ENCODE measurements around the gene CLEC7A. TPM values are rescaled to one million over a fixed set of nuclear protein-coding genes. Genes with fewer than 3 reads are reported as not detected.

CLEC7A gene
- total RNA-seq, 4 donors from 2014 or later = 2.9 to 83.4 (median 4.6) TPM

DNA sequence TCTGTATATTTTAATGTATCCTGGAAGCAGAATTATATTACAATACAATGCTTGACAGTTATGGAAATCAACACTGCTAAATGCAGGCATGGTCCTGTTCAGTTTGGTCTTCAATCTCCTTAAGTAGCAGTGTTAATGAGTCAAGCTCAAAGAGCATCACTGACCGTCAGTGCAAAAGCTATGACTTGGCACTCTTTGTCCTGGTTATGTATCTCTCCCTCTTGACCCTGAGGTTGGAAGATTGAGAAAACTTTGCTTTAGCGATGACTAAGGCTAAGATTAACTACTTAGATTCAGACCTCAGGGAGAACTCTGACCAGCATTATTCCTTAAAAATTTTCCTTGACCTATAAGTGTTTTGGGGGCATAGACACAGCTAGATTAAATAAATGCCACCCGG is 10.9 kb downstream of the CLEC7A start:
- 70 to 85% methylated on average over 3 of the region's 3 CpGs for WGBS, 2 donors (ENCODE audit: low coverage in 1 of 2)
- Histone ChIP-seq H3K27me3 (no peaks in the 10 kb centered on the region), H3K4me3 (no peak overlapping the region), H3K36me3 (no peaks in the 10 kb centered on the region), H3K27ac (no peak overlapping the region), H3K4me1 (no peaks in the 10 kb centered on the region), H3K9me3 (no peaks in the 10 kb centered on the region)
- no peak for DNase-seq
- intact Hi-C loops (cut with DNase I; ENCODE audit: low total_unique reads) (no loop called here), in situ Hi-C loops (cut with MboI; ENCODE audit: low pct_ligation_motif_present in 1 of 4, low pct_unique_long_range_greater_than_20kb in 1 of 4, low sequenced_read_pairs in 3 of 4) (no loop called here)
- no peak for TF ChIP-seq POLR2A (IDR thresholded peaks at IDR 0.05)
- no peak for TF ChIP-seq EP300 (IDR thresholded peaks at IDR 0.05; ENCODE audit: low read depth)
- no peak for TF ChIP-seq CTCF (IDR thresholded peaks at IDR 0.05)
- no peak for TF ChIP-seq POLR2AphosphoS5 (IDR thresholded peaks at IDR 0.05)

GRCh38 chr12:10115890-10116289 is 14.1 kb downstream of the CLEC7A start:
- Histone ChIP-seq H3K27ac (no peak overlapping the region), H3K4me3 (no peak overlapping the region), H3K27me3 (no peaks in the 10 kb centered on the region), H3K36me3 (no peaks in the 10 kb centered on the region), H3K4me1 (no peaks in the 10 kb centered on the region), H3K9me3 (no peaks in the 10 kb centered on the region)
- in situ Hi-C loops (cut with MboI; ENCODE audit: low pct_ligation_motif_present in 1 of 4, low pct_unique_long_range_greater_than_20kb in 1 of 4, low sequenced_read_pairs in 3 of 4) = no loop called here
- no peak for TF ChIP-seq POLR2AphosphoS5 (IDR thresholded peaks at IDR 0.05)
- TF ChIP-seq POLR2A (IDR thresholded peaks at IDR 0.05) = no peak
- TF ChIP-seq EP300 (IDR thresholded peaks at IDR 0.05; ENCODE audit: low read depth) = no peak
- TF ChIP-seq CTCF (IDR thresholded peaks at IDR 0.05) = no peak
- intact Hi-C loops (cut with DNase I; ENCODE audit: low total_unique reads) = no loop called here
- DNase-seq = no peak
- 81 to 89% methylated on average over 7 of the region's 7 CpGs for whole genome bisulfite sequencing, 2 donors (ENCODE audit: low coverage in 1 of 2)

DNA sequence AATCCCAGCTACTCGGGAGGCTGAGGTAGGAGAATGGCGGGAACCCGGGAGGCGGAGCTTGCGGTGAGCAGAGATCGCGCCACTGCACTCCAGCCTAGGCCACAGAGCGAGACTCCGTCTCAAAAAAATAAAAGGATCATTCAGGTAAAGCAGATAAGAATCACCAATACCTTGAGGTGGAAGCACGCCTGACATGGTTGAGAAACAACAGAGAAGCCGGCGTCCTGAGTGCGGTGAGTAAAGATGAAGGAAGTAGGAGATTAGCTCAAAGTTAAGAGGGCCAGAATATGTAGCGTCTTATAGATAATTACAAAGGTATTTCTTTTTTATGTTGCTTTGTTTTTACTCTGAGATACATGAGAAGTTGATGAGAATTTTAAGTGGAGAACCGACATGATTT is 14.7 kb downstream of the CLEC7A start:
- in situ Hi-C loops (cut with MboI; ENCODE audit: low pct_ligation_motif_present in 1 of 4, low pct_unique_long_range_greater_than_20kb in 1 of 4, low sequenced_read_pairs in 3 of 4) = no loop called here
- H3K9me3 ChIP-seq = no peaks in the 10 kb centered on the region
- no peak overlapping the region for H3K4me3 ChIP-seq
- DNase-seq = no peak
- no peaks in the 10 kb centered on the region for H3K4me1 ChIP-seq
- H3K36me3 ChIP-seq = no peaks in the 10 kb centered on the region
- intact Hi-C loops (cut with DNase I; ENCODE audit: low total_unique reads) = no loop called here
- TF ChIP-seq POLR2A (IDR thresholded peaks at IDR 0.05) (no peak), CTCF (IDR thresholded peaks at IDR 0.05) (no peak)
- WGBS, 2 donors (ENCODE audit: low coverage in 1 of 2) = 88 to 91% methylated on average over 14 to 15 of the region's 15 CpGs
- no peak overlapping the region for H3K27ac ChIP-seq
- no peaks in the 10 kb centered on the region for H3K27me3 ChIP-seq

DNA sequence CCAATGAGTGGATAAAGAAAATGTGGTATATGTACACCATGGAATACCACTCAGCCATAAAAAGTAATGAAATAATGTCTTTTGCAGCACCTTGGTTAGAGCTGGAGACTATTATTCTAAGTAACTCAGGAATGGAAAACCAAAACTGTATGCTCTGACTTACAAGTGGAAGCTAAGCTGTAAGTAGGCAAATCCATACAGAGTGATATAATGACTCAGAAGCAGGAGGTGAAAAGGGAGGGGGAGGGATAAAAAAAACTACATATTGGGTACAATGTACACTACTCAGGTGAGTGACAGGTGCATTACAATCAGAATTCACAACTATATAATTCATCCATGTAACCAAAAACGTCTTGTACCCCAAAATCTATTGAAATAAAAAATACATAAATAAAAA is 16.1 kb downstream of the CLEC7A start:
- intact Hi-C loops (cut with DNase I; ENCODE audit: low total_unique reads) (no loop called here), in situ Hi-C loops (cut with MboI; ENCODE audit: low pct_ligation_motif_present in 1 of 4, low pct_unique_long_range_greater_than_20kb in 1 of 4, low sequenced_read_pairs in 3 of 4) (no loop called here)
- WGBS, 2 donors (ENCODE audit: low coverage in 1 of 2) = 30 to 39% methylated on average over 1 of the region's 1 CpG
- Histone ChIP-seq H3K36me3 (no peaks in the 10 kb centered on the region), H3K27me3 (no peaks in the 10 kb centered on the region), H3K4me3 (no peak overlapping the region), H3K4me1 (no peaks in the 10 kb centered on the region), H3K9me3 (no peaks in the 10 kb centered on the region), H3K27ac (no peak overlapping the region)
- no peak for DNase-seq
- TF ChIP-seq CTCF (IDR thresholded peaks at IDR 0.05) (no peak), POLR2AphosphoS5 (IDR thresholded peaks at IDR 0.05) (no peak), POLR2A (IDR thresholded peaks at IDR 0.05) (no peak), EP300 (IDR thresholded peaks at IDR 0.05; ENCODE audit: low read depth) (no peak)
